ENCODE measurements around the gene TRERF1. TPM values are rescaled to one million over a fixed set of nuclear protein-coding genes. Genes with fewer than 3 reads are reported as not detected.
"Not testable (repeated sequence)": the region's sequence is repeated elsewhere in the genome, so short reads cannot be mapped to it uniquely, and the experiment has no call there.

Gene TRERF1
- total RNA-seq, 1 experiment from 2014 or later: 22.3 TPM

DNA sequence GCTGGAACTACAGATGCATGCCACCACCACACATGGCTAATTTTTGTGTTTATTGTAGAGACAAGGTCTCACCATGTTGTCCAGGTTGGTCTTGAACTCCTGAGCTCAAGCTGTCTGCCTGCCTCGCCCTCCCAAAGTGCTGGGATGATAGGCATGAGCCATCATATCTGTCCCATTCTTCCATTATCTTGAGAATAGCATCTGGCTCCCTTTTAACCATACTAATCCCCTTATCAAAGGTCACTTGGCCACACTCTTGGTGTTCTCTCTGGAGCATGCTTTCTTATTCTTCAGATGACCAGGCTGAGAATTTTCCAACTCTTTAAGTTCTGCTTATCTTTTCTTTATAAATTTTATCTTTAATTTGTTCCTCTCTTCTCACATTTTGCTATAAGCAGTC, 15.9 kb upstream of the TRERF1 start:
- no peak overlapping the region for H3K4me3 Mint-ChIP-seq
- H3K27me3 Mint-ChIP-seq (ENCODE audit: low read depth): peaks cover 4% of the 10 kb centered on the region; the same call in 1 of the 2 replicates
- H3K27ac Mint-ChIP-seq: no peak overlapping the region
- ChIA-PET POLR2A (no interaction called here), CTCF (no interaction called here)
- no peak for ATAC-seq
- no peak for DNase-seq (ENCODE audit: low spot score)
- peaks cover 19% of the 10 kb centered on the region for H3K36me3 Mint-ChIP-seq
- TF ChIP-seq NFE2L1 (CRISPR knock-in tag; IDR thresholded peaks at IDR 0.05) (no peak), RORB (CRISPR knock-in tag; IDR thresholded peaks at IDR 0.05) (no peak), JUN (CRISPR knock-in tag; IDR thresholded peaks at IDR 0.05) (no peak), NFYB (CRISPR knock-in tag; conservative IDR thresholded peaks at IDR 0.05; ENCODE audit: low read depth) (no peak), CREM (CRISPR knock-in tag; IDR thresholded peaks at IDR 0.05) (no peak)
- TF ChIP-seq, protein P1, sequence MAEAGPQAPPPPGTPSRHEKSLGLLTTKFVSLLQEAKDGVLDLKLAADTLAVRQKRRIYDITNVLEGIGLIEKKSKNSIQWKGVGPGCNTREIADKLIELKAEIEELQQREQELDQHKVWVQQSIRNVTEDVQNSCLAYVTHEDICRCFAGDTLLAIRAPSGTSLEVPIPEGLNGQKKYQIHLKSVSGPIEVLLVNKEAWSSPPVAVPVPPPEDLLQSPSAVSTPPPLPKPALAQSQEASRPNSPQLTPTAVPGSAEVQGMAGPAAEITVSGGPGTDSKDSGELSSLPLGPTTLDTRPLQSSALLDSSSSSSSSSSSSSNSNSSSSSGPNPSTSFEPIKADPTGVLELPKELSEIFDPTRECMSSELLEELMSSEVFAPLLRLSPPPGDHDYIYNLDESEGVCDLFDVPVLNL (CRISPR knock-in tag; IDR thresholded peaks at IDR 0.05; ENCODE audit: borderline replicate concordance, low read depth): no peak
- TF ChIP-seq, protein P2, sequence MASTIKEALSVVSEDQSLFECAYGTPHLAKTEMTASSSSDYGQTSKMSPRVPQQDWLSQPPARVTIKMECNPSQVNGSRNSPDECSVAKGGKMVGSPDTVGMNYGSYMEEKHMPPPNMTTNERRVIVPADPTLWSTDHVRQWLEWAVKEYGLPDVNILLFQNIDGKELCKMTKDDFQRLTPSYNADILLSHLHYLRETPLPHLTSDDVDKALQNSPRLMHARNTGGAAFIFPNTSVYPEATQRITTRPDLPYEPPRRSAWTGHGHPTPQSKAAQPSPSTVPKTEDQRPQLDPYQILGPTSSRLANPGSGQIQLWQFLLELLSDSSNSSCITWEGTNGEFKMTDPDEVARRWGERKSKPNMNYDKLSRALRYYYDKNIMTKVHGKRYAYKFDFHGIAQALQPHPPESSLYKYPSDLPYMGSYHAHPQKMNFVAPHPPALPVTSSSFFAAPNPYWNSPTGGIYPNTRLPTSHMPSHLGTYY (CRISPR knock-in tag; IDR thresholded peaks at IDR 0.05): no peak
- peaks cover 40% of the 10 kb centered on the region for H3K9me3 Mint-ChIP-seq
- H3K4me1 Mint-ChIP-seq: peaks cover 8% of the 10 kb centered on the region

DNA sequence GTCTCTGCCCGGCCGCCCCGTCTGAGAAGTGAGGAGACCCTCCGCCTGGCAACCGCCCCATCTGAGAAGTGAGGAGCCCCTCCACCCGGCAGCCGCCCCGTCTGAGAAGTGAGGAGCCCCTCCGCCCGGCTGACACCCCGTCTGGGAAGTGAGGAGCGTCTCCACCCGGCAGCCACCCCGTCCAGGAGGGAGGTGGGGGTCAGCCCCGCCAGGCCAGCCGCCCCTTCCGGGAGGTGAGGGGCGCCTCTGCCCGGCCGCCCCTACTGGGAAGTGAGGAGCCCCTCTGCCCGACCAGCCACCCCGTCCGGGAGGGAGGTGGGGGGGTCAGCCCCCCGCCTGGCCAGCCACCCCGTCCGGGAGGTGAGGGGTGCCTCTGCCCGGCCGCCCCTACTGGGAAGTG, 14.7 kb upstream of the TRERF1 start:
- H3K27me3 Mint-ChIP-seq (ENCODE audit: low read depth); POLR2A ChIA-PET; DNase-seq (ENCODE audit: low spot score); H3K4me3 Mint-ChIP-seq; H3K27ac Mint-ChIP-seq; H3K4me1 Mint-ChIP-seq; CTCF ChIA-PET; ATAC-seq: not testable (repeated sequence)
- peaks cover 40% of the 10 kb centered on the region for H3K9me3 Mint-ChIP-seq
- H3K36me3 Mint-ChIP-seq: peaks cover 19% of the 10 kb centered on the region

DNA sequence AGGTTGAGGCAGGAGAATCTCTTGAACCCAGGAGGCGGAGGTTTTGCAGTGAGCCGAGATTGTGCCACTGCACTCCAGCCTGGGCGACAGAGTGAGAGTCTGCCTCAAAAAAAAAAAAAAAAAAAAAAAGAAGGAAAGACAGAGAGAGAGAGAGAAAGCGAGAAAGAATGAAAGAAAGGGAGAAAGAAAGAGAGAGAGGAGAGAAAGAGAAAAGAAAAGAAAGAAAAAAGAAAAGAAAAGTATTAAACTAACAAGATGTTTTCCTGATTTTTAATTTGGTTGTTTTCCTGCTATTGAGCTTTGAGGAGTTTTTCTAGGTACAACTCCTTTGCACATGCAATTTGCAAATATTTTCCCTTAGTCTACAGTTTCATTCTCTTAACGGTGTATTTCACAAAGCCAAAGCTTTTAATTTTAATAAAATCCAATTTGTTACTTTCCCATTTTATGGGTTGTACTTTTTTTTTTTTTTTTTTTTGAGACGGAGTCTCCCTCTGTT, 10.8 kb upstream of the TRERF1 start:
- POLR2A ChIA-PET: interaction anchor here (0.6 to 1.1 kb wide), 3 partner anchors 9 to 42 kb away, joined by 3 to 8 read pairs (median 6); no protein-coding TSS in a partner anchor
- ATAC-seq (no peak), DNase-seq (ENCODE audit: low spot score) (no peak)
- no peaks in the 10 kb centered on the region for H3K4me1 Mint-ChIP-seq
- TF ChIP-seq PRRX2 (CRISPR knock-in tag; IDR thresholded peaks at IDR 0.05): no peak
- TF ChIP-seq GRHL2 (CRISPR knock-in tag; IDR thresholded peaks at IDR 0.05; ENCODE audit: insufficient replicate concordance, severe bottlenecking): no peak
- no peak for TF ChIP-seq GTF2I (CRISPR knock-in tag; conservative IDR thresholded peaks at IDR 0.05)
- no peak for TF ChIP-seq CREM (CRISPR knock-in tag; IDR thresholded peaks at IDR 0.05)
- no peak for TF ChIP-seq MXD4 (CRISPR knock-in tag; IDR thresholded peaks at IDR 0.05; ENCODE audit: borderline replicate concordance)
- no peak for TF ChIP-seq HMGA2 (CRISPR knock-in tag; IDR thresholded peaks at IDR 0.05)
- TF ChIP-seq GABPB1 (CRISPR knock-in tag; IDR thresholded peaks at IDR 0.05): no peak
- TF ChIP-seq NR2C2 (CRISPR knock-in tag; IDR thresholded peaks at IDR 0.05): no peak
- TF ChIP-seq ATF1 (CRISPR knock-in tag; IDR thresholded peaks at IDR 0.05): no peak
- TF ChIP-seq EMX1 (CRISPR knock-in tag; IDR thresholded peaks at IDR 0.05): no peak
- TF ChIP-seq MYBL2 (CRISPR knock-in tag; IDR thresholded peaks at IDR 0.05): no peak
- TF ChIP-seq, protein P3, sequence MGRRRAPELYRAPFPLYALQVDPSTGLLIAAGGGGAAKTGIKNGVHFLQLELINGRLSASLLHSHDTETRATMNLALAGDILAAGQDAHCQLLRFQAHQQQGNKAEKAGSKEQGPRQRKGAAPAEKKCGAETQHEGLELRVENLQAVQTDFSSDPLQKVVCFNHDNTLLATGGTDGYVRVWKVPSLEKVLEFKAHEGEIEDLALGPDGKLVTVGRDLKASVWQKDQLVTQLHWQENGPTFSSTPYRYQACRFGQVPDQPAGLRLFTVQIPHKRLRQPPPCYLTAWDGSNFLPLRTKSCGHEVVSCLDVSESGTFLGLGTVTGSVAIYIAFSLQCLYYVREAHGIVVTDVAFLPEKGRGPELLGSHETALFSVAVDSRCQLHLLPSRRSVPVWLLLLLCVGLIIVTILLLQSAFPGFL (CRISPR knock-in tag; IDR thresholded peaks at IDR 0.05; ENCODE audit: borderline replicate concordance): no peak
- TF ChIP-seq KAT7 (CRISPR knock-in tag; IDR thresholded peaks at IDR 0.05; ENCODE audit: borderline replicate concordance): no peak
- H3K27me3 Mint-ChIP-seq (ENCODE audit: low read depth): no peaks in the 10 kb centered on the region; the same call in 1 of the 2 replicates
- no peak overlapping the region for H3K4me3 Mint-ChIP-seq
- H3K27ac Mint-ChIP-seq: no peak overlapping the region
- H3K36me3 Mint-ChIP-seq: peaks cover 6% of the 10 kb centered on the region
- H3K9me3 Mint-ChIP-seq: peaks cover 19% of the 10 kb centered on the region
- CTCF ChIA-PET: interaction anchor here (0.7 to 3.4 kb wide), 4 partner anchors 9 to 542 kb away, joined by 3 to 9 read pairs (median 4); partner anchors contain the start of genes BYSL and MED20

Data from WTC11 (cell line).